ENCODE data around the gene GTPBP1. TPM values are rescaled to one million over a fixed set of nuclear protein-coding genes. Genes with fewer than 3 reads are reported as not detected.

Gene GTPBP1
- total and polyA plus RNA-seq, 8 donors, result 9.2 to 199 (median 28.5) TPM

GRCh38 chr22:38734421-38735100 lies 28.8 kb downstream of the GTPBP1 start:
- H3K4me1 ChIP-seq, result peaks cover 49 to 56% (median 51%) of the 10 kb centered on the region in 4 donors
- H3K4me3 ChIP-seq, result no peak overlapping the region
- H3K27me3 ChIP-seq, result no peaks in the 10 kb centered on the region
- peaks cover 67 to 95% (median 84%) of the 10 kb centered on the region in 4 donors for H3K36me3 ChIP-seq
- TF ChIP-seq, protein P1, sequence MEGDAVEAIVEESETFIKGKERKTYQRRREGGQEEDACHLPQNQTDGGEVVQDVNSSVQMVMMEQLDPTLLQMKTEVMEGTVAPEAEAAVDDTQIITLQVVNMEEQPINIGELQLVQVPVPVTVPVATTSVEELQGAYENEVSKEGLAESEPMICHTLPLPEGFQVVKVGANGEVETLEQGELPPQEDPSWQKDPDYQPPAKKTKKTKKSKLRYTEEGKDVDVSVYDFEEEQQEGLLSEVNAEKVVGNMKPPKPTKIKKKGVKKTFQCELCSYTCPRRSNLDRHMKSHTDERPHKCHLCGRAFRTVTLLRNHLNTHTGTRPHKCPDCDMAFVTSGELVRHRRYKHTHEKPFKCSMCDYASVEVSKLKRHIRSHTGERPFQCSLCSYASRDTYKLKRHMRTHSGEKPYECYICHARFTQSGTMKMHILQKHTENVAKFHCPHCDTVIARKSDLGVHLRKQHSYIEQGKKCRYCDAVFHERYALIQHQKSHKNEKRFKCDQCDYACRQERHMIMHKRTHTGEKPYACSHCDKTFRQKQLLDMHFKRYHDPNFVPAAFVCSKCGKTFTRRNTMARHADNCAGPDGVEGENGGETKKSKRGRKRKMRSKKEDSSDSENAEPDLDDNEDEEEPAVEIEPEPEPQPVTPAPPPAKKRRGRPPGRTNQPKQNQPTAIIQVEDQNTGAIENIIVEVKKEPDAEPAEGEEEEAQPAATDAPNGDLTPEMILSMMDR (IDR thresholded peaks at IDR 0.05), result no peak
- TF ChIP-seq EP300 (IDR thresholded peaks at IDR 0.05) (no peak), POLR2A (IDR thresholded peaks at IDR 0.05) (no peak)
- 78 to 87% (median 83%) methylated on average over 13 of the region's 13 CpGs for WGBS, 5 donors
- no peaks in the 10 kb centered on the region for H3K9me3 ChIP-seq
- DNase-seq, result no peak
- intact Hi-C loops (cut with DNase I; ENCODE audit: low total_unique reads), result no loop called here
- peak overlapping the region; percentile 71 to 83 (median 73) for H3K27ac ChIP-seq

DNA sequence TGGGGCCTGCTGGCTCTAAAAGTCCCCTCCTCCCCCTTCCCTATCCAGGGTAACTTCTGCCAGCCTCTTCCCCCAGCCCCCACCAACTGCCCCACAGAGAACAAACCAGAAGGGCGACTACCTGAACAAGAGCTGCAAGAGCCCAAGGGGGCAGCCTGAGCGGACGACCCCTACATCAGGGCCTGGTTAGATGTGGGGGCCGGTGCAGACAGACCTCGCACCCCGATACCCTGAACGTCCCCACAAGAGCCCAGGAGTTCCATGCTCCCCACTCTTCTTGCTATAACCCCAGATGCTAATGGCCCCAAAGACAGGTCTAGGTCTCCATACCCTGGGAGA lies 29.4 kb downstream of the GTPBP1 start:
- intact Hi-C loops (cut with DNase I; ENCODE audit: low total_unique reads), result no loop called here
- peaks cover 49 to 56% (median 51%) of the 10 kb centered on the region in 4 donors for H3K4me1 ChIP-seq
- DNase-seq, result no peak
- WGBS, 5 donors, result 67 to 94% (median 91%) methylated on average over 1 to 7 of the region's 7 CpGs
- peaks cover 67 to 95% (median 84%) of the 10 kb centered on the region in 4 donors for H3K36me3 ChIP-seq
- H3K27me3 ChIP-seq, result no peaks in the 10 kb centered on the region
- H3K4me3 ChIP-seq, result no peak overlapping the region
- H3K27ac ChIP-seq, result peak overlapping the region; percentile 1 to 83 (median 71)
- H3K9me3 ChIP-seq, result no peaks in the 10 kb centered on the region
- no peak for TF ChIP-seq POLR2A (IDR thresholded peaks at IDR 0.05)
- no peak for TF ChIP-seq EP300 (IDR thresholded peaks at IDR 0.05)
- TF ChIP-seq POLR2AphosphoS5 (IDR thresholded peaks at IDR 0.05), result no peak
- TF ChIP-seq, protein P1 (IDR thresholded peaks at IDR 0.05), result no peak

DNA sequence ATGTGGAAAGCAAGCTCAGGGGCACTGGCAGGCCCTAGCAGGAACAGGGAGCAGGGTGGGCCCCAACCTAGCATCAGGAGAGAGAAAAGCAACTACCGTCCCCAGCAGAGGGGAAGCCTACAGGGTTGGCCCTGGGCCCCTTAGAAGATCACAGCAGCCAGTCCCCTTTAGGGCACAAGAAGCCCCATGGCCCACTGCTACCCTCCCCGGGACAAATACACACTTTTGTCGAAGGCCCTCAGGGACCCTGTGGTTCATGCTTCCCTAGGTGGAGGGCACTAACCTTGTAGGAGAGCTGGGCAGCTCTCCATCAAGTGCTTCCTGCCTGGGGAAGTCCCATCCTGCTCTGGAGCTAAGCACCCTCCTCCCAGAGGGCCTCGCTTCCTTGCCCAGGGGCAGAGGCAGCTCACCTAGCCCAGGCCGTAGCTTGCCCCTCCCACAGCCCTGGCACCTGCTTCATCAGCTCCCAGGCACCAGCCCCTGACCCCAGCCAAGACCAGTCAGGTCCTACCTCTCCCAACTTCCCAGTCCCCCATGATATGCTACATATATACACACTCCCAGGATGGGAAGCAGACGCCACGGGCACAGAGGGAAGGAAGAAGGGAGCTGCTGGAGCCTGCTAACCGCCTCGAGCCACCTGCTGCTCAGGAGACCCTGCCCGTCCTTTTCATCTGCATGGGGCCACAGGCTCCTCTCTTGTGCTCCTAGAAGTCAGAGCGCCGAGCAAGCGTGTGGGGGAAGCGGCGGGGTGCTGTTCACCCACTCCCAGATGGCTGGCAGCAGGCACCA lies 29.9 kb downstream of the GTPBP1 start:
- peaks cover 67 to 95% (median 84%) of the 10 kb centered on the region in 4 donors for H3K36me3 ChIP-seq
- no peak for TF ChIP-seq POLR2A (IDR thresholded peaks at IDR 0.05)
- TF ChIP-seq EP300 (IDR thresholded peaks at IDR 0.05), result no peak
- peak in 2 of 3 donors; percentile 12 to 17 for TF ChIP-seq POLR2AphosphoS5 (IDR thresholded peaks at IDR 0.05)
- H3K27ac ChIP-seq, result peak overlapping the region; percentile 1 to 83 (median 71)
- peak in 1 of 2 donors; percentile 76 for DNase-seq
- H3K4me1 ChIP-seq, result peaks cover 49 to 56% (median 51%) of the 10 kb centered on the region in 4 donors
- no peaks in the 10 kb centered on the region for H3K9me3 ChIP-seq
- 65 to 90% (median 73%) methylated on average over 7 to 15 of the region's 15 CpGs for WGBS, 5 donors
- intact Hi-C loops (cut with DNase I; ENCODE audit: low total_unique reads), result no loop called here
- no peaks in the 10 kb centered on the region for H3K27me3 ChIP-seq
- no peak overlapping the region for H3K4me3 ChIP-seq

DNA sequence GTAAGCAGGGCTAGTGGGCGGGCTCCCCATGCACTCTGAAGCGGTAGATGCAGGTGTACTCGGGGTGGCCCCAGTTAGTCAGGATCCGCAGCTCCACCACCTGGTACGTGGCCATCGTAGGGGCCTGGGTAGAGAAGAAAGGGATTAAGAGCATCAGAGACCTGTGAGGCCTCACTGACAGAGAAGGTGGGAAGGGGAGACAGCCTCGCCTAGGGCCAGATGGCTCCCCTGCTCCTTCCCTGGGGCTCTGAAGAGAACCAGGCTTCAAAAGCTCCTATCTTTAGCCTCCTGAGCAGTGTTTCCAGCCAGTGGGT lies 30.5 kb downstream of the GTPBP1 start:
- Histone ChIP-seq H3K27ac (peak overlapping the region in 3 of 5 donors; percentile 71 to 83 (median 82)), H3K4me3 (no peak overlapping the region), H3K9me3 (no peaks in the 10 kb centered on the region), H3K4me1 (peaks cover 49 to 54% (median 51%) of the 10 kb centered on the region in 4 donors), H3K27me3 (no peaks in the 10 kb centered on the region), H3K36me3 (peaks cover 67 to 95% (median 84%) of the 10 kb centered on the region in 4 donors)
- no peak for DNase-seq
- WGBS, 5 donors, result 71 to 82% (median 79%) methylated on average over 6 to 7 of the region's 7 CpGs
- TF ChIP-seq POLR2AphosphoS5 (IDR thresholded peaks at IDR 0.05) (no peak), POLR2A (IDR thresholded peaks at IDR 0.05) (no peak), EP300 (IDR thresholded peaks at IDR 0.05) (no peak)
- TF ChIP-seq, protein P1 (IDR thresholded peaks at IDR 0.05), result no peak
- intact Hi-C loops (cut with DNase I; ENCODE audit: low total_unique reads), result no loop called here
